ENCODE results near the gene APLN.
A peak's percentile ranks its signal among the peaks of the same experiment; 100 is the strongest.

Gene APLN, protein sequence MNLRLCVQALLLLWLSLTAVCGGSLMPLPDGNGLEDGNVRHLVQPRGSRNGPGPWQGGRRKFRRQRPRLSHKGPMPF

DNA sequence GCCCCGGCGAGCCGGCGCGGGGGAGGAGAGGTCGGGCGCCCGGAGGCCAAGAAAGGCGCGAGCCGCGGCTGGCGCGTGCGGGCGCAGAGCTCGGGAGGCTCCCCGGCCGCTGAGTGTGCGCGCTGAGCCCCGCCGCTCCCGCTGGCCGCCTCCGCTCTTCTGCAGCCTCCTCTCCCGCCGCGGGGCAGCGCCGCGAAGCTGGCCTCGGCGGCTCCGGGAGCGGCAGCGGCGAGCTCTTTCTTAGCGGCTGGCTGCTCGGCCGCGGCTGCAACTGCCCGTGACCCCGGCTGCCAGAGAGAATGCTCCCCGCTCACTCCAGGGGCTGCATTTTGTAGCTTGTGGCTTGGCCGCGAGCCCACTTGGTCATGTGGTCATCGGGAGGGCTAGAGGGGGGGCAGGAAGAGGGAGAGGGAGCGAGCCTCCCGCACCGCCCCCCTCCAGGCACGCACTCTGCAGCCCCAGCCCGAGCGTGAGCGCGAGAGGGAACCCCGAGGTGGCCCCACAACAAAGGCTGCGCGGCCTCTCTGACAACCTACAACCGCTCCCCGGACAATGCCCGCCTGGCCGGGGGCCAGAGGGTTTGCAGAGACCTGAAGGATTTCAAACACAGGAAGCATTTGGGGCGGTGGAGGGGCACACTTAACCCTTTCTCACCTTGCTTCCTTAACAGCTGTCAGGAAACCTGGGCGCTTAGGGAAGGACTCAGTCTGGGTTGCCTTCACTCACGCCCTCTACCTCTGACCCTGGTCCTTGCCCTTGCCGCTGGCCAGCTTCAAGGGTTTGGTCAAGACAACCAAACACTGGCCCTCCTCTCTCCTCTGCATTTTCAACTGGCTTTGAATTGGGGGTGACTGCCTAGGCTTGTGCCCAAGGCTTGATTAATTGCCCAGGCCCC, at the start of gene APLN:
APLN (minus strand) TSS at position 305 of the 895 bp plus-strand sequence. CDS start 326 bp downstream, outside the sequence.
- no peaks in the 10 kb centered on the region for H3K27me3 ChIP-seq (ENCODE audit: low read depth)
- peaks cover 3% of the 10 kb centered on the region for H3K4me1 ChIP-seq
- no peaks in the 10 kb centered on the region for H3K9me3 ChIP-seq
- peak within 1 kb of the TSS; percentile 34 for H3K4me3 ChIP-seq
- peak; percentile 25 to 70 for DNase-seq (ENCODE audit: low spot score in 2 of 2)
- H3K36me3 ChIP-seq (replicated peaks), result no peaks in the 10 kb centered on the region
- in situ Hi-C loops (cut with MboI; ENCODE audit: low sequenced_read_pairs), result no loop called here

GRCh38 chrX:129704491-129704890, 49.7 kb upstream of the APLN start:
- Histone ChIP-seq H3K4me3 (no peak overlapping the region), H3K27me3 (ENCODE audit: low read depth) (no peaks in the 10 kb centered on the region), H3K36me3 (replicated peaks) (no peaks in the 10 kb centered on the region), H3K4me1 (no peaks in the 10 kb centered on the region), H3K9me3 (no peaks in the 10 kb centered on the region; the same call in 1 of the 2 replicates)
- DNase-seq (ENCODE audit: low spot score in 2 of 2), result no peak
- in situ Hi-C loops (cut with MboI; ENCODE audit: low sequenced_read_pairs), result no loop called here

- Histone ChIP-seq H3K27me3 (ENCODE audit: low read depth) (no peaks in the 10 kb centered on the region), H3K4me1 (no peaks in the 10 kb centered on the region), H3K4me3 (no peak overlapping the region), H3K36me3 (replicated peaks) (no peaks in the 10 kb centered on the region), H3K9me3 (no peaks in the 10 kb centered on the region)
- DNase-seq (ENCODE audit: low spot score in 2 of 2), result no peak
- in situ Hi-C loops (cut with MboI; ENCODE audit: low sequenced_read_pairs), result no loop called here
Observed at GRCh38 chrX:129701624-129702069, 46.9 kb upstream of the APLN start.

- Histone ChIP-seq H3K36me3 (replicated peaks) (no peaks in the 10 kb centered on the region), H3K9me3 (no peaks in the 10 kb centered on the region), H3K27me3 (ENCODE audit: low read depth) (no peaks in the 10 kb centered on the region), H3K4me3 (no peak overlapping the region), H3K4me1 (no peaks in the 10 kb centered on the region)
- in situ Hi-C loops (cut with MboI; ENCODE audit: low sequenced_read_pairs), result no loop called here
- no peak for DNase-seq (ENCODE audit: low spot score in 2 of 2)
Observed at GRCh38 chrX:129700536-129700935, 45.8 kb upstream of the APLN start.

DNA sequence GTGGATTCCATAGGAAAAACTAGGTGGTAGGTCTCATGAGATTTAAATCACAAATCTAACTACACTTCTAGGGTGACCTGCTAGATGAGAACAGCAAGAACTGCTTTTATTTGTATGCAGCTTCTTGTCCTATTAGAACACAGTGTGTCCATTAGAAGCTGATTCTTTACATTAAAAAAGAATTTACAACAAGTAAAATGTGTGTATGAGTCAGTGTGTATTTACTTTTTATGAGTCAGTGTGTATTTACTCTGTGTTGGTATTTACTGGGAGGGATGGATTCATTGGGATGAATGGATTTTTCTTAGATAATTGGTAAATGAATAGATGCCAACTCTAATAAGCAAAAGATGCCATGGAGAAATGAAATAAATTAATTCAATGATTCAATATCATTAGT, 43.4 kb upstream of the APLN start:
- in situ Hi-C loops (cut with MboI; ENCODE audit: low sequenced_read_pairs), result no loop called here
- H3K4me3 ChIP-seq, result no peak overlapping the region

GRCh38 chrX:129697204-129697829, 42.6 kb upstream of the APLN start:
- Histone ChIP-seq H3K4me3 (no peak overlapping the region), H3K9me3 (no peaks in the 10 kb centered on the region), H3K36me3 (replicated peaks) (no peaks in the 10 kb centered on the region), H3K4me1 (no peaks in the 10 kb centered on the region), H3K27me3 (ENCODE audit: low read depth) (no peaks in the 10 kb centered on the region)
- no peak for DNase-seq (ENCODE audit: low spot score in 2 of 2)
- in situ Hi-C loops (cut with MboI; ENCODE audit: low sequenced_read_pairs), result no loop called here

More for the DNA sequence above, 43.4 kb upstream of the APLN start:
- Histone ChIP-seq H3K27me3 (ENCODE audit: low read depth) (no peaks in the 10 kb centered on the region), H3K36me3 (replicated peaks) (no peaks in the 10 kb centered on the region), H3K4me1 (no peaks in the 10 kb centered on the region), H3K9me3 (no peaks in the 10 kb centered on the region)
- DNase-seq (ENCODE audit: low spot score in 2 of 2), result no peak

DNA sequence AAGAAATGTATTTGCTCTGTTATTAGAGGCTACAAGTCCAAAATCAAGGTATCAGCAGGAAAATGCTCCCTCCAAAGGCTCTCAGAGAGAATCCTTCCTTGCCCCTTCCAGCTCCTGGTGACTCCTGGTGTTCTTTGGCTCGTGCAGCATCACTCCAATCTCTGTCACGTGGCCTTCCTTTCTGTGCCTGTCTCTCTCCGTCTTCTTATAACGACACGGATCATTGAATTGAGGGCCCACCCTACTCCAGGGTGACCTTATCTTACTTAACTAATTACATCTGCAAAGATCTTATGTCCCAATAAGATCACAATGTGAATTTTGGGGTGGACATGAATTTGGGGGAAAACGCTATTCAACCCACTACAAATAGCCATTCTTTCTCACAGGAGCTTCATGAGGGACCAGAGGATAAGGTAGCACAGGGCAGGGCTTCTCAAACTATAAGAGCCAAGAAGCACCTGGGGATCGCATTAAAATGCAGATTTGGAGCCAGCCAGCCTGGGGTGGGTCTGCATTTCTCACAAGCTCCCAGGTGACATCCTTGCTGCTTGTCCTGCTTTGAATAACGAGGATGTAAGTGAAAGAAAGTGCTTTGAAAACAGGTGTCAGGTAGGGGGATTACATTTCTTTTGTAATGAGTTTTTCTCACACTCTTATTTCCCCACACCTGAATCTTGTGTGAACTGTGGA, 41.9 kb upstream of the APLN start:
- Histone ChIP-seq H3K4me1 (no peaks in the 10 kb centered on the region), H3K27me3 (ENCODE audit: low read depth) (no peaks in the 10 kb centered on the region), H3K36me3 (replicated peaks) (no peaks in the 10 kb centered on the region), H3K4me3 (no peak overlapping the region), H3K9me3 (no peaks in the 10 kb centered on the region)
- DNase-seq (ENCODE audit: low spot score in 2 of 2), result no peak
- in situ Hi-C loops (cut with MboI; ENCODE audit: low sequenced_read_pairs), result no loop called here

GRCh38 chrX:129695937-129696336, 41.2 kb upstream of the APLN start:
- no peaks in the 10 kb centered on the region for H3K4me1 ChIP-seq
- in situ Hi-C loops (cut with MboI; ENCODE audit: low sequenced_read_pairs), result no loop called here
- no peak for DNase-seq (ENCODE audit: low spot score in 2 of 2)
- H3K9me3 ChIP-seq, result no peaks in the 10 kb centered on the region
- H3K27me3 ChIP-seq (ENCODE audit: low read depth), result no peaks in the 10 kb centered on the region
- no peak overlapping the region for H3K4me3 ChIP-seq
- H3K36me3 ChIP-seq (replicated peaks), result no peaks in the 10 kb centered on the region

GRCh38 chrX:129695535-129695934, 40.8 kb upstream of the APLN start:
- in situ Hi-C loops (cut with MboI; ENCODE audit: low sequenced_read_pairs), result no loop called here
- no peak for DNase-seq (ENCODE audit: low spot score in 2 of 2)
- Histone ChIP-seq H3K9me3 (no peaks in the 10 kb centered on the region), H3K36me3 (replicated peaks) (no peaks in the 10 kb centered on the region), H3K4me3 (no peak overlapping the region), H3K27me3 (ENCODE audit: low read depth) (no peaks in the 10 kb centered on the region), H3K4me1 (no peaks in the 10 kb centered on the region)

- H3K9me3 ChIP-seq, result no peaks in the 10 kb centered on the region
- DNase-seq (ENCODE audit: low spot score in 2 of 2), result no peak
- no peaks in the 10 kb centered on the region for H3K36me3 ChIP-seq (replicated peaks)
- no peaks in the 10 kb centered on the region for H3K4me1 ChIP-seq
- no peaks in the 10 kb centered on the region for H3K27me3 ChIP-seq (ENCODE audit: low read depth)
- in situ Hi-C loops (cut with MboI; ENCODE audit: low sequenced_read_pairs), result no loop called here
- no peak overlapping the region for H3K4me3 ChIP-seq
Observed at GRCh38 chrX:129694805-129695204, 40.0 kb upstream of the APLN start.

DNA sequence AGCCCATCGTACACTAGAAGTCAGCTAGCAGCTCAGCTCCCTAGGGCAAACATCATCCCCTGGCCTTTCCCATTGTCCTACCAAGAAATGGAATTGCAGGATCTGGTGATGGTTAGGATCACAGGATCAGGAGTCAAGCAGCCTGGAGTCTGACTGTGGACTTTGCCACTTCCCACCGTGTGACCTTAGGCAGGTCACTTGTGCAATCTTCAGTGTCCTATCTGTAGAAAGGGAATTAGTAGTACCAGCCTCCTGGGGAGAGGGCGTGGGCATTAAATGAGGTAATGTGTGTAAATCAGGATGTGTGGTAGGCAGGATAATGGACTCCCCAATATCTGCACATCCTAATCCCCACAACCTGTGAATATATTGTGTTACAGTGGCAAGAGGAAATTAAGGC, 38.6 kb upstream of the APLN start:
- Histone ChIP-seq H3K4me1 (no peaks in the 10 kb centered on the region), H3K36me3 (replicated peaks) (no peaks in the 10 kb centered on the region), H3K27me3 (ENCODE audit: low read depth) (no peaks in the 10 kb centered on the region), H3K4me3 (no peak overlapping the region), H3K9me3 (no peaks in the 10 kb centered on the region)
- DNase-seq (ENCODE audit: low spot score in 2 of 2), result no peak
- in situ Hi-C loops (cut with MboI; ENCODE audit: low sequenced_read_pairs), result no loop called here

DNA sequence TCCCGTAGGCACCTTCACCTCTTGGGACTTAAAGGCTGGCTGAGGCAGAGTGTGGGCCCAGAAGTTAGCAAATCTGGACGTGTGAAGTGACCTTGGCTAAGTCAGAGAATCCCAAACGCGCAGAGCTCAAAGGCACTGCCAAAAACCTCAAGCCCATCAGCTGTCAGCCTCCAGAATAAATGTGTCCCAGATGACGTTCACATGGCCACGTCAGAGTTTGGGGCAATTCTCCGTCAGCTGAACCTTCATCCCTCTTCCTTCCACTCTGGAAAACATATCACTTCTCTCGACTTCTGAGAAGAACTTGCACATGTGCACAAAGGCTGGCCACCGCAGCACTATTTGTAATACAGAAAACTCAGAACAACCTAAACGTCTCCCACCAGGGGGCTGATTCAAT, 35.7 kb upstream of the APLN start:
- in situ Hi-C loops (cut with MboI; ENCODE audit: low sequenced_read_pairs), result no loop called here

DNA sequence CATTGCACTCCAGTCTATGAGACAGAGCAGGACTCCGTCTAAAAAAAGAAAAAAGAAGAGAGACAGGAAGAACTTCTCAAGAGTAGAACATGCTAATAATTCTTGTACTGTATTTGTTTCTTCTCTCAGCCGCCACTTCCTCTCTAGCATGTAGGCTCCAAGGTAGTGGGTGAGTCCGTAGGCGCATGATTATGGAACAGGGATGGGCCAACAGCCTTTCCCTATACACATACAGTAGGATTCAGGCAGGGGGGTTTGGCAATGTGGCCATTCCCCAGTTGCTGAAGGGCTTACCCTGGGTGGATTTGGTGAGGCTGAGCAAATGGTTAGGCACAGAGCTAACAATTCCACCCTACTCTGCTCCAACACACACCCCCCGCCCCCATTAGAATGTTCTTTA, 35.0 kb upstream of the APLN start:
- Histone ChIP-seq H3K4me1 (peaks cover 8% of the 10 kb centered on the region), H3K27me3 (ENCODE audit: low read depth) (no peaks in the 10 kb centered on the region), H3K4me3 (no peak overlapping the region), H3K36me3 (replicated peaks) (no peaks in the 10 kb centered on the region), H3K9me3 (no peaks in the 10 kb centered on the region)
- no peak for DNase-seq (ENCODE audit: low spot score in 2 of 2)
- in situ Hi-C loops (cut with MboI; ENCODE audit: low sequenced_read_pairs), result no loop called here

More for the DNA sequence above, 35.7 kb upstream of the APLN start:
- DNase-seq (ENCODE audit: low spot score in 2 of 2), result no peak
- H3K27me3 ChIP-seq (ENCODE audit: low read depth), result no peaks in the 10 kb centered on the region
- H3K4me3 ChIP-seq, result no peak overlapping the region
- peaks cover 8% of the 10 kb centered on the region for H3K4me1 ChIP-seq
- no peaks in the 10 kb centered on the region for H3K9me3 ChIP-seq
- no peaks in the 10 kb centered on the region for H3K36me3 ChIP-seq (replicated peaks)

DNA sequence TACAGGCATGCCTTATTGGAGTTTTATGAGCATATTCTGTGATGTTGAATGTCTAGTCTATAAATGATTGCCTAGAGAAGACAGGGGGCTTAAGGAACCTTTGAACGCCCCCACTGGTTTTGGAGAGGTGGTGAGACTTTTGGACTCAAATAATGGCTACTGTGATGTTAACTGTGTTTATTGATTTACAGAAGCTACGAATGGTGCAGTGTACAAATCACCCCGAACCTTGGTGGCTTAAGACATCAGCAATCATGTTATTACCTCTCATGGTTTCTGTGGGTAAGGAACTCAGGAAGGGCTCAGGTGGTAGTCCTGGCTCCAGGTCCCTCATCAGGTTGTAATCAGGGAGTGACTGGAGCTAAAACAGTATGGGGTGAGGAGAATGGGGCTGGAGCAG, 33.3 kb upstream of the APLN start:
- in situ Hi-C loops (cut with MboI; ENCODE audit: low sequenced_read_pairs), result no loop called here
- Histone ChIP-seq H3K4me1 (peaks cover 8% of the 10 kb centered on the region), H3K4me3 (no peak overlapping the region), H3K36me3 (replicated peaks) (no peaks in the 10 kb centered on the region), H3K9me3 (no peaks in the 10 kb centered on the region), H3K27me3 (ENCODE audit: low read depth) (no peaks in the 10 kb centered on the region)
- no peak for DNase-seq (ENCODE audit: low spot score in 2 of 2)
